Spleen (tissue), 11 donors: ENCODE data around the gene KCNC1. TPM values are rescaled to one million over a fixed set of nuclear protein-coding genes. Genes with fewer than 3 reads are reported as not detected.

ENCODE experiments used
- DNase-seq: peaks from one replicate; pipeline ENCODE4 v3.0.0-alpha.2; 2020
- H3K27ac ChIP-seq, 8 donors: fragments of 200-600 bp; sonication (generic) in 7 of 8; 1 replicate in 4 of 8; 2 replicates in 4 of 8; pipeline versions ENCODE4 v1.5.0 to v1.8.0; 2016 to 2021; ENCODE audit warnings: inconsistent platforms in 4 of 8, mild to moderate bottlenecking in 4 of 8, moderate library complexity in 1 of 8
- H3K27me3 ChIP-seq, 7 donors: fragments of 200-600 bp; sonication (generic) in 6 of 7; replicated peaks in 1 of 7; 1 replicate in 4 of 7; 2 replicates in 3 of 7; pipeline versions ENCODE4 v1.5.0 to v1.8.0; 2016 to 2021; ENCODE audit warnings: inconsistent platforms in 3 of 7, mild to moderate bottlenecking in 1 of 7
- H3K36me3 ChIP-seq, 6 donors: fragments of 200-600 bp; sonication (generic) in 5 of 6; 1 replicate in 4 of 6; 2 replicates in 2 of 6; pipeline versions ENCODE4 v1.5.0 to v1.8.0; 2016 to 2021; ENCODE audit warnings: inconsistent platforms in 2 of 6
- H3K4me1 ChIP-seq, 6 donors: fragments of 200-600 bp; sonication (generic) in 5 of 6; 1 replicate in 3 of 6; 2 replicates in 3 of 6; pipeline versions ENCODE4 v1.5.0 to v1.8.0; 2016 to 2021; ENCODE audit warnings: inconsistent platforms in 3 of 6
- H3K4me3 ChIP-seq, 8 donors: fragments of 200-600 bp; sonication (generic) in 7 of 8; 1 replicate in 4 of 8; 2 replicates in 4 of 8; pipeline versions ENCODE4 v1.5.0 to v1.8.0; 2016 to 2021; ENCODE audit warnings: inconsistent platforms in 4 of 8, mild to moderate bottlenecking in 4 of 8, moderate library complexity in 2 of 8
- H3K9me3 ChIP-seq, 8 donors: fragments of 200-600 bp; sonication (generic) in 7 of 8; 1 replicate in 4 of 8; 2 replicates in 4 of 8; pipeline versions ENCODE4 v1.5.0 to v1.8.0; 2016 to 2021; ENCODE audit warnings: inconsistent platforms in 4 of 8
- CTCF ChIP-seq, 11 experiments: fragments of 200-600 bp in 7 of 11; fragments of 450-650 bp in 4 of 11; sonication (generic) in 4 of 11; IDR thresholded peaks in 8 of 11; conservative IDR thresholded peaks in 3 of 11; 1 replicate in 7 of 11; 2 replicates in 4 of 11; pipeline versions ENCODE4 v1.4.0 to v1.8.0; 2016 to 2021; ENCODE audit warnings: antibody characterized with exemption in 11 of 11, inconsistent platforms in 4 of 11, mild to moderate bottlenecking in 1 of 11
- POLR2A ChIP-seq, 3 donors: fragments of 450-650 bp; IDR thresholded peaks; one replicate each; pipeline ENCODE4 v1.5.1; 2017; ENCODE audit warnings: antibody characterized with exemption in 3 of 3, mild to moderate bottlenecking in 1 of 3
- POLR2AphosphoS5 ChIP-seq, 3 donors: sonication (generic); formaldehyde crosslinking; IDR thresholded peaks; one replicate each; pipeline ENCODE4 v1.5.1; 2017; ENCODE audit warnings: antibody characterized with exemption in 3 of 3
- WGBS, 5 donors: extraction: QIAGEN DNeasy Blood & Tissue Kit in 3 of 5; methylation state at CpG; one replicate each; pipeline versions ENCODE4 v1.1.5 to v1.1.7; 2013 to 2018; 5-methylcytosine and 5-hydroxymethylcytosine counted together
- intact Hi-C: fragments of 100-400 bp; cut with DNase I; formaldehyde crosslinking; loops from one replicate; pipeline ENCODE4 v1.15.0; 2023; ENCODE audit warnings: low total_unique reads
- polyA plus RNA-seq, 3 donors: library from polyadenylated mRNA; stranded (reverse); fragments of 200-250 nt; gene quantifications; one replicate each; pipeline ENCODE4 v1.2.1, GENCODE V29; 2013
- total RNA-seq, 7 donors: library from RNA; depleted of rRNA in 3 of 7; stranded (reverse); fragments of >200 nt in 3 of 7; fragmentation: NEBNext Ultra II Directional in 4 of 7; extraction: Animal tissue kit (Norgen Biotek cat#: 25700) in 4 of 7; gene quantifications; one replicate each; pipeline versions ENCODE4 v1.1.0 to v1.2.1, GENCODE V29; 2016 to 2021
- donor health status: healthy with polysubstance abuse.
- donor health status: DM: no; HTN: no; CAD: no; lungs with moderate emphysema.
- donor health status: DM: no; HTN: no; CAD: no.
- donor health status: Bipolar disorder and iron deficiency.
- donor health status: healthy.
- donor health status: DM: no; HTN: no; CAD: no.
- donor health status: DM: yes; HTN: yes; CAD: no.

KCNC1 gene
- total and polyA plus RNA-seq, 10 donors, result not detected

GRCh38 chr11:17816232-17816931 lies 81.8 kb downstream of the KCNC1 start:
- TF ChIP-seq CTCF (IDR thresholded peaks at IDR 0.05 in 8 of 11, conservative IDR thresholded peaks at IDR 0.05 in 3 of 11), result no peak
- no peak for TF ChIP-seq POLR2AphosphoS5 (IDR thresholded peaks at IDR 0.05)
- TF ChIP-seq POLR2A (IDR thresholded peaks at IDR 0.05), result no peak
- DNase-seq, result no peak
- Histone ChIP-seq H3K4me3 (no peak overlapping the region), H3K27me3 (no peaks in the 10 kb centered on the region), H3K27ac (no peak overlapping the region), H3K9me3 (no peaks in the 10 kb centered on the region), H3K4me1 (peaks cover 0 to 10% (median 0%) of the 10 kb centered on the region in 6 donors), H3K36me3 (peaks cover 0 to 9% (median 0%) of the 10 kb centered on the region in 6 donors)
- intact Hi-C loops, result no loop called here
- WGBS, 5 donors, result 59 to 85% (median 71%) methylated on average over 4 of the region's 4 CpGs

- Histone ChIP-seq H3K4me3 (no peak overlapping the region), H3K4me1 (peaks cover 0 to 10% (median 3%) of the 10 kb centered on the region in 6 donors), H3K27ac (no peak overlapping the region), H3K27me3 (no peaks in the 10 kb centered on the region), H3K9me3 (no peaks in the 10 kb centered on the region), H3K36me3 (no peaks in the 10 kb centered on the region)
- WGBS, 5 donors, result 55 to 70% (median 64%) methylated on average over 4 of the region's 4 CpGs
- intact Hi-C loops, result no loop called here
- TF ChIP-seq CTCF (IDR thresholded peaks at IDR 0.05 in 8 of 11, conservative IDR thresholded peaks at IDR 0.05 in 3 of 11) (no peak), POLR2AphosphoS5 (IDR thresholded peaks at IDR 0.05) (no peak), POLR2A (IDR thresholded peaks at IDR 0.05) (no peak)
- no peak for DNase-seq
Observed at GRCh38 chr11:17821648-17822400, 87.2 kb downstream of the KCNC1 start.

GRCh38 chr11:17822401-17822781 lies 87.8 kb downstream of the KCNC1 start:
- Histone ChIP-seq H3K27me3 (no peaks in the 10 kb centered on the region), H3K4me1 (peaks cover 0 to 10% (median 3%) of the 10 kb centered on the region in 6 donors), H3K27ac (no peak overlapping the region), H3K36me3 (no peaks in the 10 kb centered on the region), H3K4me3 (no peak overlapping the region), H3K9me3 (no peaks in the 10 kb centered on the region)
- intact Hi-C loops, result no loop called here
- TF ChIP-seq POLR2A (IDR thresholded peaks at IDR 0.05), result no peak
- no peak for DNase-seq
- WGBS, 5 donors, result 77 to 83% (median 83%) methylated on average over 5 of the region's 5 CpGs

- 90 to 97% (median 94%) methylated on average over 5 of the region's 5 CpGs for WGBS, 5 donors
- Histone ChIP-seq H3K27me3 (no peaks in the 10 kb centered on the region), H3K27ac (no peak overlapping the region), H3K9me3 (no peaks in the 10 kb centered on the region), H3K4me3 (no peak overlapping the region), H3K36me3 (no peaks in the 10 kb centered on the region), H3K4me1 (peaks cover 0 to 11% (median 4%) of the 10 kb centered on the region in 6 donors)
- TF ChIP-seq CTCF (IDR thresholded peaks at IDR 0.05 in 8 of 11, conservative IDR thresholded peaks at IDR 0.05 in 3 of 11) (no peak), POLR2AphosphoS5 (IDR thresholded peaks at IDR 0.05) (no peak), POLR2A (IDR thresholded peaks at IDR 0.05) (no peak)
- DNase-seq, result no peak
- intact Hi-C loops, result no loop called here
Observed at GRCh38 chr11:17827006-17827405, 92.4 kb downstream of the KCNC1 start.
